Hematopoietic multipotent progenitor cell (in vitro differentiated cells): Measurements from ENCODE around the gene ZNF488. TPM values are rescaled to one million over a fixed set of nuclear protein-coding genes. Genes with fewer than 3 reads are reported as not detected.

ENCODE experiments used
- DNase-seq, 3 donors: peaks; one replicate each; pipeline ENCODE4 v3.0.0-alpha.2; 2011 to 2015; ENCODE audit warnings: low read depth in 2 of 3, low spot score in 2 of 3
- total RNA-seq: library from RNA; depleted of rRNA; stranded (reverse); fragments of >200 nt; gene quantifications from one replicate; pipeline ENCODE4 v1.2.3, GENCODE V29; 2012

The ZNF488 gene
- total RNA-seq, 1 donor, result 0.27 TPM

DNA sequence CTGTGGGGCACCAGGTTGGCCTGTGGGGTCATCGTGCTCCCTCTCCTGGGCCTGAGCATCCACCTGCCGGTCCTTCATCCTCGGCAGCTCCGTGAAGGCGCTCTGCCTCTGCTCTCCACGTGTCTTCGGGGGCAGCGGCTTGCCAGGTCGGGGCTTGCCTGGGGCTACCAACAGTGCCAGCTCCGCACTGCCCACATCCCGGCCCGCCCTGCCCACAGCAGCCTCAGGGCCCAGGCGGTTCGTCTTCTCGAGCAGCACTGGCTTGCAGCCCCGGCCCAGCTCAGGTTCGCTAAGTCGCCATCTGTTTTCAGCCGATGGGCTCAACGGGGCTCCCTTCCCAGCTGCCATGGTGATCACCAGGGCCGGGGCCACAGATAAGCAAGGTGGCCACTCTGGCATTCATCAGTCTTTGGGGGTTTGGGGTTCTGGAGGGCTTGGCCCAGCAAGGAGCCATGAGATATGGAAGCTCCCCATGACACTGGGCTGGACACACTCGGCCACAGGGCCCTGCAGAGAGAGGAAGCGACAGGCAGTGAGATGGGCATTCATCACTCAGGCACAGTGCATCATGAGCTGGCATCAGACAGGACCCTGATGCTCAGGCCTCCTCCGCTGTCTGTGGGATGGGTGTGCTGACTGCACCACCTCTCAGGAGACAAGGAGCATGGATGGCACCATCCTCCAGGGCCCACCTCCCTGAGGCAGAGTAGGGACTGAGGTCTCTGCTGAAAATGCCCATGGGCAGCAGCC is 15.5 kb downstream of the ZNF488 start:
- DNase-seq, result no peak

DNA sequence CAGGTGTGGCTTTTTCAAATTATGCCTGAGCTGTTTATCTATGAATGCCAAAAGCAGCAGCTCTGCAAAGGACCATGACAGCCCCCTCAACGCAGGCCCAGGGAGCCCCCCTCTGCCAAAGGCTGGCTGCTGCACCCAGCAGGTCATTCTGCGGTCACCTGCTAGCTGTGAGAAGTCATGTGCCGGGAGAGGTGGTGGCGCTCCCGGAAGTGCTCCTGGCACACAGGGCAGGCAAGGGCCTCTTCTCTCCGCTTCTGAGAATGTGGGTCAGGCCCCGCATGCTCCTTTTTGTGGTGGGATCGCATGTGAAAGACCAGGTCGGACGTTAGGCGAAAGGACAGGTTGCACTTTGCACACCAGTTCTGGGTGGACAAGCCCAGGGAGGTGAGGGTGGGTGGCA is 16.4 kb downstream of the ZNF488 start:
- no peak for DNase-seq

DNA sequence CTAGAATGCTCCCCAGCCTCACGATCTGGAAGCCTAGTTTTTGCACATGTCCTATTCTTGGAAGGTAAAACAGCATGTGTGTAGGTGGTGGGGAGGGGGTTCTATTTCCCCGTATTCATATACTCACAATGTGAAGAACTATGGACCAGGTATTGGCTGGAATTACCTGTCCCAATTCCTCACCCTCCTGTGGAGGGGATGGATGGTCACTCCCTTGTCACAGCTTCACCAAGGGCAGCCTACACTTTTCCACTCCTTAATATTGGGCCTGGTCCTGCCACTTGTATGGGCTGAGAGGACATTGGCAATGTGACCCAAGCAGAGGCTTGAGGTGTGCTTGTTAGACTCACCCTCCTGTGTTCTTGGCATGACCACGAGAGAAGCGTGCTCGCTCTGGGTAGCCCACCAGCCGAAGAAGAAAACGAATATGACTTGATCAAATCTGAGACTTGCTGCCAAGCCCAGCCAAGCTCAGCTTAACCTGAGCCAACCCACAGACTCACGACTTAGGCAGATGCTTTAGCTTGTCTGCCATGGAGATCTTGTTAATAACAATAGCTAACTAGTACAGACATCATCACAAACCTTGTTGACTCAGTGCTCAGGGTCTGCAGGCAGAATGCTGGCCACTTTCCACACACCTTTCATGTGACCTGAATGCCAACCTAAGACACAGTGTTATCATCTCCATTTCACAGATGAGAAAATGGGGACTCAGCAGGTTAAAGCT is 17.2 kb downstream of the ZNF488 start:
- DNase-seq, result no peak

DNA sequence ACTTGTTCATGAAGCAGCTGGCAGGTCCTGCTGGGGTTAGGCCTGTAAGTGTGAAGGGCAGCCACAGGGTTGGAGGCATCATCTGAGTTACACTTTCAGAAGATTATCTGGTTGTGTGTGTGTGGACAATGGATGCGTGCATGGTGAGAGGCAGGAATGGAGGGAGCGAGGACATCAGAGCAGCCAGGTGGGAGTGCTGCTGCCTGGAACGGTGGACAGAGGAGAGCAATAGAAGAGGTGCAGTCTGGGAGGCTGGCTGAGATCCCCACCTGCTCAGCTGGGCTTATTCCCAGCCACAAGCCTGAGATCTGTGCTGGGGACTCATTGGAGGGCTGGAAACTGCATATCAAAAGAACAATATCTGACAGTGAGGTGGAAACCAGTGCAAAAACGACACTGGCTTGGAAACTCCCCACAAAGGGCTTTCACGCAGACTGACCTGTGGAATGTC is 17.9 kb downstream of the ZNF488 start:
- no peak for DNase-seq

DNA sequence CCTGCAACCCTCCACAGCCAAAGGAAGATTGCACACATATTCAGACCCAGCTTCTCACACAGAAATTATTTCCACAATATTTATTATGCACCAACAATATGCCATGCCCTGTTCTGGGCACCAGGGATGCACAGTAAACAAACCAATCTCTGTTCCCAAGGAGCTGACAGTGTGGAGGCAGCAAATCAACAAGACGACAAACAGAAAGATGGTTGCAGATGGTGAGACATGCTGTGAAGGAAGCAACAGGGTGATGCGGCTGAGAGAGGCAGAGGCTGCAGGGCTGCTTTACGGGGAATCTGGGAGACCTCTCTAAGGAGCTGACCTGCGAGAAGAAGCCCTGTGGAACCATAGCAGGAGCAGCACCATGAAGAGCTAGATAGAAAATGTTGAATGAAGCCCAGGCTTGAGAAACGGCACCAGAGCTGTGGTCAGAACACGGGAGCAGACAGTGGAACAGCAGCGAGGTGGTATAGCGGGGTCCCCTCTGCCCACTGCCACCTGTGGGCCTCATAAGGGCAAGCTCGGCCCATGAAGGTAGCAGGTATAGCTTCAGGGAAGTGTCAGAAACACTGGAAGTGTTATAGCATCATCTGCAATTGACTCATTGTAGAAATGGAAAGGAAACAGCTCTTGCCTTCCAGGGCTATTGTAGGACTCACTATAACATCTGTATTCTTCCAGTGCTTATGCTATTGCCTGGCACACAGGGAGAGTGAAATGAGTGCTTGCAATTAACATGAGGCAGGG is 18.5 kb downstream of the ZNF488 start:
- DNase-seq, result no peak

DNA sequence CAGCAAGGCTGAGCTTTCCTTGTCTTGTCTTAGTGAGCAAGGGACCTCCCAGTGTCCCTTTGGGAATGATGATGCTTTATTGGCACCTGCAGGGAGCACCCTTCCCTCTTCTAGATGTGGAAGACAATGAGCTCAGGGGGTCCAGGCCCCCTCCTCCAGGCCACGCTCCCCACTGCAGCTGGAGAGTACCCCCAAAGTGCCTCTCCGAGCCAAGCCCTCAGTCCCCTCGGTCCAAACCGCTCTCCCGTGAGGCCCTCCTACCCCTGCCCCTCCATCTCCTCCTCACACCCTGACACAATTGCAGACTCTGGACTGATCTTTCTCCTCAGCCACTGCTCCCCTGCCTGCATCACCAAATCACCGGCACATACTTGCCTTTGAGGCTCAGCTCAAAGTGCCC is 19.2 kb downstream of the ZNF488 start:
- no peak for DNase-seq

DNA sequence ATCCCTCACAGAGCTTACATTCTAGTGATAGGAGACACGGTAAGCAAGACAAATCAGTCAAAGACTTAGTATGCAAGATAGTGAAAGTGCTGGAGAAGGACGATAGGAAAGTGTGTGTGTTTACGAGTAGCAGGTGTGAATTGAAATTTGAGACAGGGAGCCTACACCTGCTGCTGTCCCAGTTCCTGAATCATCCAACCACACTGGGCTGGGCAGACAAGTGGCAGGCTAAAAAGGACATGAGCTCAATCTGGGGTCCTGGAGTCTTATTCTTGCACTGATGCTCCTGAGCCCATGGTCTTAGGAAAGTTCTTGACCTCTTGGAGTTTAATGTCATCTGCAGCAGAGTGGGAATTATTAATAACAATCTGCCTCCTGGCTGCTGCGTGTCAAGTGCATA is 19.7 kb downstream of the ZNF488 start:
- no peak for DNase-seq

DNA sequence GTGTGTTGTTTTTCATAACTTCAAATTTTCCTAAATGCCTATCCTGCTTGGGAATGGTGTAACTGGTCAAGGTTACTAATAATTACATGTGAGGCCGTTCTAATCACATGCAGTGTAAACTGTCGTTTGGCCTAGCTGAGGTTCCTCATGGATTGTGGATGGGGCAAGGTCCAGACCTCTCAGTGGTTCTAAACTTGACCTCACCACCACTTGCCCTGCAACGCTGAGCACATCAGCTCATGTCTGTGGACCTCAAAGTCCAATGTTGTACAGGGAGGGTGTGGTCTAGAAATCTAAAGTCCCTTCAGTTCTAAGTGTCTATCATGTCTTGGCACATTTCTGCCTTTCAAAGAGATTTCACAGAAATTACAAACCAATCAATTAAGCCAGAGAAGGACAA is 20.3 kb downstream of the ZNF488 start:
- no peak for DNase-seq

DNA sequence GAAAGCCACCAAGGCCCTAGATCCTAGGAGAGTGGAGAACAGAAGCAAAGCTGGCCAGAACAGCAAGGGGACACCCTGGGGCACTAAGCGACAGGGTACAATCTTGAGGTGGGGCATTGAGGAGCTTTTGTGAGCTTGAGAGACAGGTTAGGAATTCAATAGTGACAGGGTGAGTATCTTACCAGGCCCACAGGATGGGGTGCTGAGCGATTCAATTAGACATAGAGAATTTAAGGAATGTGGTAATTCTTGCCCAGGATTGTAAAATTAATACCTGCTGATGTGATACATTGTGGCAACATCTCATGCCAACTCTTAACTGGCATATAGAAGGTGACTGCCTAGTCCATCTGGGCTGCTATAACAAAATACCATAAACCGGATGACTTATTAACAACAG is 21.9 kb downstream of the ZNF488 start:
- DNase-seq, result no peak

DNA sequence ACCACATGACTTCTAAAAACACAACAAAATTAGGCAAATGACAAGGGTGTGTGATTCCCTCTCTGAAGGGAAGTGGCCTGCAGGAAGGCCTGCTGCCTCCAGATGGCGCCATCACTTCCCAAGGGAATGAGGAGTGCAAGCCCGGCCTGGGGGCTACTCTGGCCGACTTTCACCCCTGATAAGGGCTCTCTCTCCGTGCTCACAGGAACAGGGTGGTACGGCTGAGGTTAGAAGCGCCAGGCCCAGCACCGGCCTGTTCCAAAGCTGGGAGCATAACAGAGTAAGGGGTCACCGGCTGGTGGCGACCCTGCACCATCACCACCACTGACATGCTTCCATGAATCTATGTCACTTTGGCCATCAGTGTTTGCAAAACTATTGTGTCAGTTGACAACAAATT is 22.8 kb downstream of the ZNF488 start:
- peak in 2 of 3 donors; percentile 26 to 64 for DNase-seq

DNA sequence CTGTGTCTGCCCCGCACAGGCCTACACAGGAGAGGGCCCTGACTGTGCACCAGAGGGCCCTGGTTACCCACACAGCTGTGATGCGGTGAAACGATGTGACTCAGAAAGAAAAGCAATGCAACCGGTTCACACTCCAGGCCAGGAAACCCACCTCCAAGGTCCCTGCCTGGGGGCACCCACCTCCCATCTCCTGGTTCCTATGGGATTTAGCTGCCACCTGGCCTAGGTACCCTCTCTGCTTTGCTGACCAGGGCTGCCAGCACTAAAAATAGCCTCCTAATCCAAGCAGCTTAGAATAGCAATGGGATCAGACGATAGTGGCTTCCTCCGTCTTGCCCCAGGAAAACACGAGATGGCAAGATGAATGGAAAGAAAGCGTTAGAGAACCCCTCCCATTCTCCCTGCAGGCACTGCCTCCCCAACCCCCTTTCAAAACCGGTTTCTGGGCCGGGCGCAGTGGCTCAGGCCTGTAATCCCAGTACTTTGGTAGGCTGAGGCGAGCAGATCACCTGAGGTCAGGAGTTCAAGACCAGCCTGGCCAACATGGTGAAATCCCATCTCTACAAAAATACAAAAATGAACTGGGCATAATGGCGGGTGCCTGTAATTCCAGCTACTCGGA is 23.6 kb downstream of the ZNF488 start:
- DNase-seq, result no peak

DNA sequence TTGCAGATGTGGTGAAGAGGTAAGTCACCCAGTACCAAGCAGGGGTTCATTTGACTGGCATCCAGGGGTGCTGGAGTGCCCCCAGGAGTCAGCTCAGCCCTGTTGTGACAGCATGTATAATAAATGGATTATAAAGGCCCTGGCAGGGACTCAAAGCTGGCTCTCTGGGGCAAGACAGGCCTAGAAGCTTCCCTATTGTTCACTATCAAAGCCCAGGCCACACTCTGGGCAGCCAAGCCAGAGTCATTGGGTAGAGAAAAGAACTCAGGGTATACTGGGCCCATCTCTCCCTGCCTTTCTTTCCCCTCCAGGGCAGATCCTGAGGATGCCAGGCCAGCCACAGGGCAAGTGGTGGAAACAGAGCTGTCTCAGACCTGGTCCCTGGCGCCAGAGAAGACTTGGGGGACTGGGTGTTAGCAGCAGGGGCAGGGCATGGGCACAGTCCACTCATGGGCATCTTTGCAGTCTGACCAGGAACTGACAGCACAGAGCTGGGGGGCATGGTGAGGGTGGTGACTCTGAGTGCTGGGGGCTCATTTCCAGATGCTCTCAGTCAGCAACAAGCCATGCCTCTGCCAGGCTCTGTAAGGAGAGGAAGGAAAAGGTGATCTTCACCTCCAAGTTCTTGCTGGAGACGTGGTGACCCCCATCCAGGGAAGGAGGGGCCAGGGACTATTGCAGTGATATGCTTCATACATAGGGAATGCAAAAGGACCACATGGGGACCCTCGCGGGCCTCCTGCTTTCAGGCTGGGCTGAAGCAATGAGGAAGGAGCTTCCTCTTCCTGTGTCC is 24.3 kb downstream of the ZNF488 start:
- DNase-seq, result no peak

DNA sequence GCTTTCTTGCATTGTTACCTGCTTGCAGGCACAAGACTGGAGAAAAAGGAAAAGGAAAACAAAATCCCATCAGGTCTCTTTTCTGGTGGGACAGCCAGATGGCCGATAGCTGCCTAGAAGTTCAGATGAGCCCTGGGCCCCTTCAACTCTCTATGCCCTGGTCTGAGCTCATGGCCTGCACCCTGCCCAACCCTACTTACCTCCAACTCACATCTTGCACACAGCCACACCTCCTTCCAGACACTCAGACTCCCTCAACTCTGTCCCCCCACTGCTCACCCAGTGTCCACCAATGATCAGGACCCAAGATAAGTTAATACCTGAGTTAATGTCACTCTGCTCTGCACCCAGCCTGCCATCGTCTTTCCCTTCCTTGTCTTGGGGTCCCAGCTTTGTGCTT is 25.0 kb downstream of the ZNF488 start:
- no peak for DNase-seq

DNA sequence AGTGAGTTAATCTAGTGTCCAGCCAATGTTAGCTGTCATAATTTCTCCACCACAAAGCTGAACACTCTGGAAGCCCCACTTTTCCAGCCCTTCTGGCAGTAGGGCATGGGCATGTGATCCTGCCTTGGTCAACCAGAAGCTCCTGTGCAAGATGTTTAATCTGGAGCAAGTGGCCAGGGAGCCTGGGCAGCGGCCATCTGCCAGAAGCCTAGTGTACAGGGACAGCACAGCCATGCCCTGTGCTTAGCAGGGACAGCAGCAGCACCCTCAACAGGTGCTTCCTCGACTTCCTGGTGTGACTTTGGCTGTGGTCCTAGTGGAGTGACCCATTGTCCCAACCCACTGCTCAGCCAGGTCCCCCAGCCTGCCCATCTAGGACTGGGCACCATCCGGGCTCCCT is 25.6 kb downstream of the ZNF488 start:
- DNase-seq, result no peak

DNA sequence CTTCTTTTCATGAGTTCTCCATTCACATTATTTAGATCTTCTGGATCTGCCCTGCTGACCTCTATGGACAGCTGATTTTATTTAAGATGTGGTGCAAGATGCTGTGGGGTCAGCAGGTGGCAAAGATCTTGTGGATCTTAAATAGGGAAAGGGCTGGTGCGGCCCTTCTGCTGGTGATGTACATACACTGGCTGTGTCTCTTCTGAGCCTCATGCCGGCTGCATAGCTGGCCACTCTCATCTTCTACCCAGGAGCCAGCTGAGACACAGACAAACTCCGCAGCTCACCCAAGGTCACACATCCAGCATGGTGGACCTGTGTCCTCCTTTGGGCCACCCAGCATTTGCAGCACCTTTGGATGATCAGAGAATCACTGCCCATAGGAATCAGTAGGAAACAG is 26.2 kb downstream of the ZNF488 start:
- DNase-seq, result no peak

DNA sequence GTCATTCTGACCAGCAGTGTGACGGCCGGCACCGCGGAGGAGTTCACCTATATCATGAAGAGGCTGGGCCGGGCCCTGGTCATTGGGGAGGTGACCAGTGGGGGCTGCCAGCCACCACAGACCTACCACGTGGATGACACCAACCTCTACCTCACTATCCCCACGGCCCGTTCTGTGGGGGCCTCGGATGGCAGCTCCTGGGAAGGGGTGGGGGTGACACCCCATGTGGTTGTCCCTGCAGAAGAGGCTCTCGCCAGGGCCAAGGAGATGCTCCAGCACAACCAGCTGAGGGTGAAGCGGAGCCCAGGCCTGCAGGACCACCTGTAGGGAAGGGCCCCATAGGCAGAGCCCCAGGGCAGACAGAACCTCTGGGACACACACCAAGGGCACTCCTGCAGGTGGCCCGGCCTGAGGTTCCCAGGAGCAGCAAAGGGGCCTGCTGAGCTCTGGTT is 26.9 kb downstream of the ZNF488 start:
- DNase-seq, result no peak

DNA sequence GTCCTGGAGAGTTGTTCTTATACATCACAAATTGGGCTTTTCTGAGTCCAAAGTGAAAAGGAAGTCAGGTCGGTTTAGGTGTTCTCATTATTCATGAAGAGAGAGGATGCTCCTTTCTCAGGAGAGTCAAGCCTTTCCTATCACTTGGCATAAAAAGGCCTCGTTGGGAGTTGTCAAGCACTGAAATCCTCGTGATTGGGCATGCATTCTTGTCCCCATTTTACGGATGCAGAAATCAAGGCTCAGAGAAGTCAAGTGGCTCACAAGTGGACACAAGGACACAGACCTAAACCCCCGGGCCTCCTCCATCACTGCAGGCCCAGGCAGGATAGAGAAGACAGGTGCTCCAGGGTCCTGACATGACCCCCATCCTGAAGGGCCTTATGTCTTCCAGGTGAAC is 27.4 kb downstream of the ZNF488 start:
- DNase-seq, result no peak

DNA sequence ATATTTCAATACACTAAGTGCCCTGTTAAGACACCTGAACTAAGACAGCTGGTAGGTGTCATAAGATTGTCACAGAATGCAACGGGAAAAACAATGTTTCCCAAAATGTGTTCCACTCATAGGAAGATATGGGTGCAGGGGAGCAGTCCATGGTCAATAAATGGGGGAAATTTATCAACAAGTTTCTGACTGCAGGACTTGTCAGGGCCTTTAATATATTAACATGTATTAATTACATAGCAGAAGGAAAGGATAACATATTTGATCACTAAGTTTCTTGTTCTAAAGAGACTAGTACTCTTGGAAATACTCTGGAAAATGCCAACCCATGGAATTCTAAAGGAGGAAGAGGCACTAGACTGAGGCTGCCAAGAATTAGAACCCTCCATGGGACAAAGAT is 29.2 kb downstream of the ZNF488 start:
- no peak for DNase-seq

DNA sequence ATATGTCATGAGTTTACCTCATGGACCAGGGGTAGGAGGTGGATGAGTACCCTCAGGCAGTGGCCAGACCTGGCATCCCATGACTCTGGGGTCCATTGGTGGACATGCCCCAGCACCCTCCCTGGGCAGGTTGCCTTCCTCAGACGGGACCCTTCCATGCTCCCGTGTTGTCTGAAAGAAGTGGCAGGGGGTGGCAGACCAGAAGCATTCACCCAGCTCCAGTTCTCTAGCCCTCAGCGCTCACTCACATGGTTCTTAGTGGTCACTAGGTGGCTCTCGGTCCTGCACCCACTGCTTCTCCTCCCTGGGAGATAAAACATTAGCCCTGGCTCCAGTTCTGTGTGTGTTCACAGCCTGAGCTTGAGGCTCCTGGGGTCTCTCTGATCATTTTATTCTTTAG is 29.9 kb downstream of the ZNF488 start:
- DNase-seq, result no peak

DNA sequence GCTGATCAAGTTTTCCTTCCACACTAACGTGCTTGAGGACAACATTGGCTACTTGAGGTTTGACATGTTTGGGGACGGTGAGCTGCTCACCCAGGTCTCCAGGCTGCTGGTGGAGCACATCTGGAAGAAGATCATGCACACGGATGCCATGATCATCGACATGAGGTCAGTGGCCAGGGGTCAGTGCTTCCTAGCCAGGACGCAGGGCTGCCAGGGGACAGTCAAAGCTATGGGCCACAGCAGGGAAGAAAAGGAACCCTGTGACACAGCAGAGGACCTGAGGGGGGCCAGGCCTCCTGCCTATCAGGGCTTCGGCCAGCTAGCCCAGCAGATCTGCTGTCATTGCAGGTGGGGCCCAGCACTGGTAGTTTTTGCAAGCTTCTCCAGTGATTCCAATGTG is 30.7 kb downstream of the ZNF488 start:
- no peak for DNase-seq
